Mammary epithelial cell (primary cell): ENCODE results near the gene NCBP3.

ENCODE experiments used
- CTCF ChIP-seq, 2 donors: IDR thresholded peaks in 1 of 2; conservative IDR thresholded peaks in 1 of 2; 2 replicates each; pipeline ENCODE4 v1.5.1; 2011 to 2012; ENCODE audit warnings: inconsistent platforms in 2 of 2, low read length in 2 of 2, mild to moderate bottlenecking in 2 of 2, control low read depth in 1 of 2, low read depth in 1 of 2; ENCODE audit not compliant: insufficient read depth in 1 of 2; ENCODE audit errors: extremely low read depth in 1 of 2
- EZH2 ChIP-seq: IDR thresholded peaks from 2 replicates; pipeline ENCODE4 v1.6.1; 2012; ENCODE audit warnings: low read length, inconsistent platforms, borderline replicate concordance

DNA sequence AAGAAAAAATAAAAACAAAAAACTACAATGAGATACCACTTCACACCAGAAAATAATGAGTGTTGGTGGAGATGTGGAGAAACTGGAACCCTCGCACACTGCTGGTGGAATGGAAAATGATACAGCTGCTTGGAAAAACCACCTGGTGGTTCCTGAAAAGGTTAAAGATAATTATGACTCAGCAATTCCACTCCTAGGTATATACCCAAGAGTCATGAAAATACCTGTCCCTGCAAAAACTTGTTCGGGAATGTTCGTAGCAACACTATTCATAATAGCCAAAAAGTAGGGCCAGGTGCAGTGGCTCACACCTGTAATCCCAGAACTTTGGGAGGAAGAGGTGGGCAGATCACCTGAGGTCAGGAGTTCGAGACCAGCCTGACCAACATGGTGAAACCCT, 36.9 kb downstream of the NCBP3 start:
- TF ChIP-seq CTCF (conservative IDR thresholded peaks at IDR 0.05 in 1 of 2, IDR thresholded peaks at IDR 0.05 in 1 of 2; ENCODE audit: extremely low read depth in 1 of 2, insufficient read depth in 1 of 2, low read depth in 1 of 2, low read length in 2 of 2) (peak in 1 of 2 donors; percentile 8), EZH2 (no peak)
